Cortex of kidney (tissue), 1 donor: Measurements from ENCODE around the gene STON2.
"Not testable (repeated sequence)": the region's sequence is repeated elsewhere in the genome, so short reads cannot be mapped to it uniquely, and the experiment has no call there.

Source experiments
- DNase-seq: peaks from one replicate; lab custom pipeline; 2025; lab: John Stamatoyannopoulos, UW

Gene STON2

DNA sequence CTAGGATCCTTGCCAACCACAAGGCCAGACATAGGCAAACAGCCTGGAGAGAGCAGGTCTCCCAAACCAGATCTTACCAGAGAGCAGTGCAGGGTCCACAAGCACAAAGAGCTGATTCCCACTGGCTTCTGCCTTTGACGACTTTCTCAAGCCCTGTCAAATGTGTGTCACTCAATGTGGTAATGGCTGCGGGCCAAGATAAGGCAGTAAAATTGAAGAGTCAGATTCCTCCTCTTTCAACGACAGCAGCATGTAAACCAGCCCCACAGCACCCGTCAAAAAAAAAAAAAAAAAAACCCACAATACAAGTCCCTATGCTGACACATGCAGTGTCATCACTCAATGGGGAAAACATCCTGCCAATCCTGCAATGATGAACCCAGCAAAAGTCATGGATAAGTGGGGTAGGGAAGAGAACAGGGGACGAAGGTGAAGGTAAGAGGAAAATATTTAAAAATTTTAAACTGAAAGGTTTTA lies at the start of gene STON2:
Gene STON2, minus strand, starts transcription at position 123 of the 477 bp plus-strand sequence. CDS start 1,942 bp downstream, outside the sequence.
- DNase-seq, result no peak

DNA sequence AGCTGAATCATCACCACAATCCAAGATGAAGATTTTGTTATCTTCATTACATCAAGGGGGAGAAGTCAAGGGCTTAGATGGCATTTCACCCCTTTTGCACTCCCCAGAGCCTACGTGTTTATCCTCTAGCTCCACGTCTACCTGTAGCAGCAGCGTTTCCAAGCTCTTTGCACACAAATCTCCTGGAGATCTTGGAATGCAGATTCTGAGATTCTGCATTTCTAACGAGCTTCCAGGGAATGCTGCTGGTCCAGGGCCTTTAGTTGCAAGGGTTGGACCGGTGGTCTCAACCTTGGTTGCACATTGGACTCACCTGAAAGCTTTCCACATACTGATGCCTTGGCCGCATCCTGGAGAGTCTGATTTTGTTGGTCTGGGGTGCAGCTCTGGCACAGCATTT lies 49.5 kb upstream of the STON2 start:
- no peak for DNase-seq

- DNase-seq, result no peak
Observed at GRCh38 chr14:81449114-81449513, 49.0 kb upstream of the STON2 start.

GRCh38 chr14:81447021-81447764 lies 47.1 kb upstream of the STON2 start:
- DNase-seq, result no peak

GRCh38 chr14:81446279-81447007 lies 46.3 kb upstream of the STON2 start:
- no peak for DNase-seq

GRCh38 chr14:81441626-81442134 lies 41.6 kb upstream of the STON2 start:
- DNase-seq, result no peak

- DNase-seq, result no peak
Observed at GRCh38 chr14:81440041-81440440, 39.9 kb upstream of the STON2 start.

GRCh38 chr14:81437244-81437643 lies 37.1 kb upstream of the STON2 start:
- no peak for DNase-seq

- DNase-seq, result no peak
Observed at GRCh38 chr14:81436296-81437138, 36.4 kb upstream of the STON2 start.

- DNase-seq, result no peak
Observed at GRCh38 chr14:81435391-81436295, 35.5 kb upstream of the STON2 start.

GRCh38 chr14:81435048-81435390 lies 34.9 kb upstream of the STON2 start:
- DNase-seq, result no peak

DNA sequence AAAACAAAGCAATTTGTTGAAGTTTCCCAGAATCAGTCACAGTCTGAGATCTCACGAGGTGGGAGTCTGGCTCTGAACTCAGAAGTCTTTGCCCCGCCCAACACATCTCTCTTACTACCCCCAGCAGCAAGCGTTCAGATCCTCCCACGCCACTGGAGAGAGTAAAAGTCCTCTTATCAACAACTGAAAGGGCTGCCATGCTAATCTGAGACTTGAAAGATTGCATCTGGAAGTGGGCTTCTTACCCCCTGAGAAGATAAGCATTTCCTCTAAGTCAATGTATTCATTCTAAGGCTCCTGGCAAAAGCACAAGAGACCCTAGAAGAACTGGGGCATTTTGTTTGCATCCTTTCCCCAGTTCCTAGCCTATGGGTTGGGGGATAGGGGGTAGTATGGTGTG lies 34.1 kb upstream of the STON2 start:
- DNase-seq, result no peak

GRCh38 chr14:81433378-81433777 lies 33.3 kb upstream of the STON2 start:
- no peak for DNase-seq

DNA sequence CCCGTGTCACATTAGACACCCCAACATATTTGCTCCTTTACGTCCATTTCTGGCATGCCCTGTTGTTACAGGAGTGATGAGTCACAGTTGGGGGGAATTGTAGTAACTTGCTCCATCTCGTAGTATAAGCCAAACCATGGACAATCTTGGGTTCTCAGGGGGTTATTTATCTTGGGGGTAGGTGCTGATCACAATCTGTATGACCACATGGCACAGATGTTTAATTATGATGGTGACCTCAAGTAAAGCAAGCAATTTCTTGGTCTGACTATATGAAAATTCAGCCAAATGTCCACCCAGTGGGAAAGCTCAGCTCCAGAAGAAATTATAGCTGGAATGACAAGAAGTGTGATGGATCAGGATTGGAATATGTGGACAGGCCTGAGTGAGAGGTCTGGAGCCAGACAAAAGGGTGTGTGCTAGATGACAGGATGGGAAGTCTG lies 32.1 kb upstream of the STON2 start:
- DNase-seq, result no peak

DNA sequence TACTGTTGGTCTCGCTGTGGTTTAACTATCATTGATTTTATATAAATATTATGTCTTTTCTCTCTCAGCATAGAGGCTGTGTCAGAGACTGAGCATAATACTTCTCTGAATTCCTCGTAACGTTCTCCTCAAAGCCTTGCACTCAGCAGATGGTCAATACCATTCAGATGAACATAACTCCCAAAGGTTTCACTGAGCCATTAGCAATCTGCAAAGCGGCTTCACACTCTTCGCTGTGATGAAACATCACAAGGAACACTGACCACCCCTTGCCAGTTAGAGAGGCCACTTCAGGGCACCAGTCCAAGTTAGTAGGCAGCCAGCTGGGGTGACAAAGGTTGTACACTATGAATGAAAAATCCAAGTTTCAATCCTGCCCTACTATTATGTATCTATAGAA lies 30.1 kb upstream of the STON2 start:
- no peak for DNase-seq

DNA sequence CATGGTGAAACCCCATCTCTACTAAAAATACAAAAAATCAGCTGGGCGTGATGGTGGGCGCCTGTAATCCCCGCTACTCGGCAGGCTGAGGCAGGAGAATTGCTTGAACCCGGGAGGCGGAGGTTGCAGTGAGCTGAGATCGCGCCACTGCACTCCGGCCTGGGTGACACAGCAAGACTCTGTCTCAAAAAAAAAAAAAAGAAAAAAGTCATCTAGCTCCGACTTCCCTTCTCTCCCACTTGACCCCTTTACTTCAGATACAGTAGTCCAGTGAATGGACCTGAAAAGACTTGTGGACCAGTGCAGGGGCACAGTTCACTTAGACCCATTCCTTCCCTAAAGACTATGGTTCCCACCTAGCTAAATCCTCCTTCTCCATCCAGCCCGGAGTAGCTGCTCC lies 29.6 kb upstream of the STON2 start:
- not testable (repeated sequence) for DNase-seq

- no peak for DNase-seq
Observed at GRCh38 chr14:81429028-81429427, 28.9 kb upstream of the STON2 start.

DNA sequence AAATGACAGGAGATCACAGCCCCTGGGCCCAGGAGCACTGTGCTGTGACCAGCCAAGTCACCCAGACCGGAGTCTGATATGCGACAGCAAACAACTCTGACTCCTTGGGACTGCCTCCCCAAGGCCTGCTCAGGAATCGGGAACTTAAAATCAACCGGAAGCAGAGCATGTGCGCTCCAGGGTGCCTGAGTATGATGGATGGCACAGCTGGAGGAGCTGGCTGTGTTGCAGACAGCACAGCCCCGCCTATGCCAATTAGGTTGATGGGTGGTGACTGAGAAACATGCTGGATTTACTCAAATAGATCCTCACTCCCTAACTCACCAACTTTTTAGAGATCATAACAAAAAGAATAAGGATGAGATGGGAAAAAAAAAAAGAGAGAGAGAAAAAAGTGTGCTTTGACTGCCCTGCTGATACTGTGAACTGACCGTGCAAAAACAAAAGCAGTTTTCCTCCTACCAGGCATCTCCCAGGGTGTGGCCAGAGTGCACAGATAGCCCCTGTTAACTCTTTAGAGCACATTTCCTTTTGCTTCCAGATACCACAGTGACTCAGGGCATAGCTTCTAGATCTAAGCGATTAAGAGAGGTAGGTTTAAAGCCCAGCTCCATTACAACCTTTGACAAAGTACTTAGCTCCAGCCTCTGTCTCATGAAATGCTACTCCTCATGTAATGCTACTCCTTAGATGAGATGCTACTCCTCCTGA lies 27.4 kb upstream of the STON2 start:
- DNase-seq, result no peak

DNA sequence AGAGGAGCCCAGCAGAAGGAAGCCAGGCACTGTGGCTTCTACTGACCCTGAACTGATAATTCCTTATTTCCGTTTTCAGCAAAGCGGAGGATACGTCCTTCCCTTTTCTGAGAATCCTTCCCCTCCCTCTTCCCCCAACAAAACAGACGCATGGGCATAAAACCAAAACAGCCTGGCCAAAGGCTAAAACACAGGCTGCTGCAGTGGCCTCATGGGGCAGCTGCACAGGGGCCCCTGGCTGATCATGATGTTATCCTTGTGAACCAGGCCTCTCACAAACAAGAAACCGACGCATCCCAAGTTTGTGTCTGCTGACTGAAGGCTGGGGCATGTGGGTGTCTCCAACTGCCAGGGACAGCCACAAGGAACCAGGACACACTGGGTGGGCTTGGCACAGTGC lies 23.4 kb upstream of the STON2 start:
- no peak for DNase-seq

DNA sequence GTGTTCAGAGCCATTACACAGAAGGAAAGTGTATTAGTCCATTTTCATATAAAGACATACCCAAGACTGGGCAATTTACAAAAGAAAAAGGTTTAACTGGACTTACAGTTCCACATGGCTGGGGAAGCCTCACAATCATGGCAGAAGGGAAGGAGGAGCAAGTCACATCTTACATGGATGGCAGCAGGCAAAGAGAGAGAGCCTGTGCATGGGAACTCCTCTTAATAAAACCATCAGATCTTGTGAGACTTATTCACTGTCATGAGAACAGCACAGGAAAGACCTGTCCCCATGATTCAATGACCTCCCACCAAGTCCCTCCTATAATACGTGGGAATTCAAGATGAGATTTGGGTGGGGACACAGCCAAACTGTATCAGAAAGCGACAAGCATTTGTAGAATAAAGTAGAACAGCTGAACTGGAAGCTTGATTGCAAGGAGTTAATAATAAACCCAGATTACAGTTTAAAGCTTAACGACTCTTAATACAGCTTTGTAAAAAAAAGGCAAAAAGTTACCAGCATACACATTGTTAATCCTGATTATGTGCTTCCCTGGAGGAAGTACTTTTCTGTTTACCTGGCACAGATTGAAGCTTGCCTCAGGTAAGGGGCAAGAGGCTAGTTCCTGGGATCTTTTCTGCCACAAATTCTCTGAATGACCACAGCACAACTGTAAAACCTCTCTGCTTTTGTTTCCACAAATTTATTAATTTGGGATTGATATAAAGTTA lies 18.1 kb upstream of the STON2 start:
- no peak for DNase-seq
